Neuron (in vitro differentiated cells): Measurements from ENCODE around the gene SELENOT.
A peak's percentile ranks its signal among the peaks of the same experiment; 100 is the strongest.
"Not testable (repeated sequence)": the region's sequence is repeated elsewhere in the genome, so short reads cannot be mapped to it uniquely, and the experiment has no call there.

Experiments
- H2AFZ ChIP-seq: one replicate; pipeline ENCODE4 v1.6.1; 2013; ENCODE audit warnings: low read depth, mild to moderate bottlenecking, inconsistent platforms, low read length, moderate library complexity
- H3K27me3 ChIP-seq: one replicate; pipeline ENCODE4 v1.6.1; 2013; ENCODE audit warnings: low read length; ENCODE audit not compliant: insufficient read depth
- H3K36me3 ChIP-seq: one replicate; pipeline ENCODE4 v1.6.1; 2013; ENCODE audit warnings: low read length; ENCODE audit not compliant: insufficient read depth
- H3K4me1 ChIP-seq: one replicate; pipeline ENCODE4 v1.6.1; 2013; ENCODE audit warnings: low read length; ENCODE audit not compliant: insufficient read depth
- H3K4me3 ChIP-seq: 2 replicates; pipeline ENCODE4 v1.5.1; 2013; ENCODE audit warnings: mild to moderate bottlenecking, low read length, moderate library complexity
- H3K9me3 ChIP-seq: one replicate; pipeline ENCODE4 v1.6.1; 2013; ENCODE audit warnings: low read length

Gene SELENOT

DNA sequence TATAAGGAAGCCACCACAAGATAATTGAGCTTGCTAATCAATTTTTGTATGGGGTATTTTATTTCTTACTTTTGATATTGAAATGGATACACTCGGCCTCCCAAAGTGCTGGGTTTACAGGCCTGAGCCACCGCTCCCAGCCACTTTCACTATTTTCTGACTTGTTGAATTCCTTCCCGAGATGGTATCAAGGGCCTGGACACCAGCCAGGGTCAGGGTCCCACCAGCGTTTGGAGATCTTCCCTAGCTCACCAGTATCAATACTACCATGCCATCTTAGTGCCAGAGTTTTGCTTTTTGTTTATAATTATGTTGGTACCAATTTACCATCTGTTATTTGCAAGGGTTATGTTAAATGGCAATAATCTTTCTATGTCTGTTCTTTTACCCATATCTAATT lies 5.5 kb upstream of the SELENOT start:
- H3K36me3 ChIP-seq = peaks cover 2% of the 10 kb centered on the region

DNA sequence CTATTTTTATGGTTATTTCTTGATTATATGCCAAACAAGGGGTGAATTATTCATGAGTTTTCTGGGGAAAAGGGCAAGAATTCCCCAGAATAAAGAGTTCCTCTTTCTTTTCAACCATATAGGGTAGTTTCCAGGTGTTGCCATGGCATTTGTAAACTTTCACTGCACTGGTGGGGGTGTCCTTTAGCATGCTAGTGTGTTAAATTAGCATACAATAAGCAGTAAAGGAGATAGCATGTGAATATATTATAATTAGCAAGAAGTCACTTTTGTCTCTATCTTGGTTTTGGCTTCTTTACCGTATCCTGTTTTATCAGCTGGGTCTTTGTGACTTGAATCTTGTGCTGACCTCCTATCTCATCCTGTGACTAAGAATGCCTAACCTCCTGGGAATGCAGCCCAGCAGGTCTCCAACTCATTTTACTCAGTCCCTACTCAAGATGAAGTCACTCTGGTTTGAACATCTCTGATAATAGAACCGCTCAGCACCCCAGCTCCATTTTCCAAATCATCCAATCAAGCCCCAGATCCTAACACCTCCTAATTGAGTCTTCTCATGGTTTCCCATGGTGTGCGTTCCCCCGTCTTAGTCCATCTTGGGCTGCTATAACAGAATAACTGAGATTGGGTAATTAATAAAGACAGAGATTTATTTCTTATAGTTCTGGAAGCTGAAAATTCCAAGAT lies 3.4 kb upstream of the SELENOT start:
- H3K27me3 ChIP-seq = no peaks in the 10 kb centered on the region
- peaks cover under 1% of the 10 kb centered on the region for H3K9me3 ChIP-seq
- no peak overlapping the region for H2AFZ ChIP-seq
- peaks cover 40% of the 10 kb centered on the region for H3K4me1 ChIP-seq
- H3K4me3 ChIP-seq = no peak overlapping the region
- no peaks in the 10 kb centered on the region for H3K36me3 ChIP-seq

More for the DNA sequence above, 5.5 kb upstream of the SELENOT start:
- Histone ChIP-seq H3K4me1 (peaks cover 35% of the 10 kb centered on the region), H3K9me3 (peaks cover 3% of the 10 kb centered on the region), H2AFZ (no peak overlapping the region), H3K4me3 (no peak overlapping the region), H3K27me3 (no peaks in the 10 kb centered on the region)

DNA sequence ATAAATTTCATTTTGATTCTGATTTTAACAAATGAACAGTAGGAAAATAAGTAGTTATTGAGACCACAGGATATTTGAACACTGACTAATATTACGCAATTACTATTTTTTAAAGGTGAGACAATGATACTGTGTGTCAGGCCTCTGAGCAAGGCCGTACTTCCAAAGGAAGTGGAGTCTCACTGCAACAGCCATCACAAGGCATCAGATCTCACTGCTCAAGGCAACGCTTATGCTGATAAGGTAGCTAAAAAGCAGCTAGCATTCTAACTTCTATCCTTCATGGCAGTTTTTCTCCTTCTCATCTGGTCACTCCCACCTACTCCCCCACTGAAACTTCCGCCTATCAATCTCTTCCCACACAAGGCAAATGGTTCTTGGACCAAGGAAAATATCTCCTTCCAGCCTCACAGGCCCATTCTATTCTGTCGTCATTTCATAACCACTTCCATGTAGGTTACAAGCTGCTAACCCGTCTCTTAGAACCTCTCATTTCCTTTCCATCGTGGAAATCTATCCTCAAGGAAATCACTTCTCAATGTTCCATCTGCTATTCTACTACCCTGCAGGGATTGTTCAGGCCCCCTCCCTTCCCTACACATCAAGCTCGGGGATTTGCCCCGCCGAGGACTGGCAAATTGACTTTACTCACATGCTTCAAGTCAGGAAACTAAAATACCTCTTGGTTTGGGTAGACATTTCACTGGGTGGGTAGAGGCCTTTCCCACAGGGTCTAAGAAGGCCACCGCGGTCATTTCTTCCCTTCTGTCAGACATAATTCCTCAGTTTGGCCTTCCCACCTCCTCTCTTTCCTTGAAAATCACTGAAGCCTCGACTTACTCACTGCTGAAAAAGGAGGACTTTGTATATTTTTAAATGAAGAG lies 2.2 kb upstream of the SELENOT start:
- H2AFZ ChIP-seq, H3K9me3 ChIP-seq, H3K36me3 ChIP-seq, H3K27me3 ChIP-seq, H3K4me3 ChIP-seq: not testable (repeated sequence)
- peaks cover 45% of the 10 kb centered on the region for H3K4me1 ChIP-seq

DNA sequence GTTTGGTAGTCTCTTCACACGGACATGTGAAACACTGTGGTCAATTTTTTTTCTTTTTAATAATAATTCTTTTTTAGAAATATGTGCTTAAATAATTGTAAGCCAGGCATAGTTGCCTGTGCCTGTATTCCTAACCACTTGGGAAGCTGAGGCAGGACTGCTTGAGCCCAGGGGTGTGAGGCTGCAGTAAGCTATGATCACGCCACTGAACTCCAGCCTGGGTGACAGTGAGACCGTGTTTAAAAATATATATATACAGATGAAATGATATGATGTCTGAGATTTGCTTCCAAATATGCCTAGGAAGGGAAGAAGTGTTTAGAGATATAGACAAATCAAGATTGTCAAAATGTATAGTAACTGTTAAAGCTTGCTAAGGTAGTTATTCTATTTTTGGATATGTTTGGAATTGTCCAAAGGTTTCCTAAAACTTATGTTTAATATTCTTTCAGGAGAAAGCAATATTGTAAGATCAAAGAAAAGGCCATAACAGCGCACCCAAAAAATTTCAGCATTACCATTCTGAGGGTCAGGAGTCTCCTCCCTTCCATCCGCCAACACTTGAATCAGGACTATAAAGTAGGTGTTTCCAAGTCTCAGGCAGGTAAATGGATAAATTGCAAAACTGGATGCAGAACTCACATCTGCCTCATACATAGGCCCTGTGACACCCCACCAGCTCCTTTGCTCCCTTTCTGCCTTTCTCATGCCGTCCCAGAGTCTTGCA lies 532 bp upstream of the SELENOT start:
- Histone ChIP-seq H2AFZ (peak overlapping the region; percentile 27), H3K4me3 (peak overlapping the region; percentile 70), H3K9me3 (no peaks in the 10 kb centered on the region), H3K36me3 (peaks cover 5% of the 10 kb centered on the region), H3K4me1 (peaks cover 50% of the 10 kb centered on the region), H3K27me3 (no peaks in the 10 kb centered on the region)

DNA sequence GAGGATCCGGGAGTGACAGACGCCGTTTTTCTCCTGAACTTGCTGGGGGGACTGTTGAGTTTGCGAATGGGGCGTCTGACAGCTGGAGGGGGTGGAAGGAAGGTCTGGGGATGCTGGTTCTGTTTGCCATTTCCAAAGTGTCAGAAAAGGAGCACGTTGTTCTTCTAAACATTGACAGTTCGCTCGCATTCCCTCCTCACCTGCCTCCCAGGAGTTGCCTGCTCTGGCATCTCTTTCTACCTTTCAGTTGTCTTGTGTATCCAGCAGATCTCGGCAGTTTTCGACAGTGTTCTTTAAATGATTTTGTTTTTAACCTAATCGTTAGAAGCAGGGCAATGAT lies 829 bp downstream of the SELENOT start:
- Histone ChIP-seq H2AFZ (peak overlapping the region; percentile 8), H3K4me1 (peaks cover 52% of the 10 kb centered on the region), H3K27me3 (no peaks in the 10 kb centered on the region), H3K36me3 (peaks cover 5% of the 10 kb centered on the region), H3K9me3 (no peaks in the 10 kb centered on the region), H3K4me3 (peak overlapping the region; percentile 70)

DNA sequence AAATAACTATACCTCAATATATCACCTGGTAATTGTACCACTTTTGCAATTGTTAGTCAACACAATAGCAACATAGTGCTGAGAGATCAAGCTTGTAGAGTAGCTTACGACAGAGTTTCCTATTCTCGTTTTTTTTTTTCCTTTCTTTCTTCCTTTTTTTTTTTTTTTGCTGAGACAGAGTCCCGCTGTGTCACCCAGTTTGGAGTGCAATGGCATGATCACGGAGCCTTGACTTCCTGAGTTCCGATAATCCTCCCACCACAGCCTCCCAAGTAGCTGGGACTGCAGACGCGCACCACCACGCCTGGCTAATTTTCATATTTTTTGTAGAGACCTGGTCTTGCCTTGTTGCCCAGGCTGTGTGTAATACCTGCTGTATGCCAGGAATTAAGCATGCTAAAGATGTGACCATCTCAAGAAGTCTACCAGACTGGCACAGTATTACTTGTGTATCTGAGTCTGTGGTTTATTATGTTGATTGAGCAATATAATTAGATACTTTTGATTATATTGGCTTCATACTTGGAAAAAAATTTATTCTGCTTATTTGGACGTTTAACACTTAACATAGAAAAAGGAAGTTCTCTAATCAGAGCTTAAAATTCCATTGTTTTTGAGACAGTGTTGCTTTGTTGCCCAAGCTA lies 3.0 kb downstream of the SELENOT start:
- peaks cover 31% of the 10 kb centered on the region for H3K4me1 ChIP-seq
- no peak overlapping the region for H2AFZ ChIP-seq
- H3K27me3 ChIP-seq = no peaks in the 10 kb centered on the region
- H3K9me3 ChIP-seq = no peaks in the 10 kb centered on the region
- peaks cover 7% of the 10 kb centered on the region for H3K36me3 ChIP-seq
- H3K4me3 ChIP-seq = no peak overlapping the region

DNA sequence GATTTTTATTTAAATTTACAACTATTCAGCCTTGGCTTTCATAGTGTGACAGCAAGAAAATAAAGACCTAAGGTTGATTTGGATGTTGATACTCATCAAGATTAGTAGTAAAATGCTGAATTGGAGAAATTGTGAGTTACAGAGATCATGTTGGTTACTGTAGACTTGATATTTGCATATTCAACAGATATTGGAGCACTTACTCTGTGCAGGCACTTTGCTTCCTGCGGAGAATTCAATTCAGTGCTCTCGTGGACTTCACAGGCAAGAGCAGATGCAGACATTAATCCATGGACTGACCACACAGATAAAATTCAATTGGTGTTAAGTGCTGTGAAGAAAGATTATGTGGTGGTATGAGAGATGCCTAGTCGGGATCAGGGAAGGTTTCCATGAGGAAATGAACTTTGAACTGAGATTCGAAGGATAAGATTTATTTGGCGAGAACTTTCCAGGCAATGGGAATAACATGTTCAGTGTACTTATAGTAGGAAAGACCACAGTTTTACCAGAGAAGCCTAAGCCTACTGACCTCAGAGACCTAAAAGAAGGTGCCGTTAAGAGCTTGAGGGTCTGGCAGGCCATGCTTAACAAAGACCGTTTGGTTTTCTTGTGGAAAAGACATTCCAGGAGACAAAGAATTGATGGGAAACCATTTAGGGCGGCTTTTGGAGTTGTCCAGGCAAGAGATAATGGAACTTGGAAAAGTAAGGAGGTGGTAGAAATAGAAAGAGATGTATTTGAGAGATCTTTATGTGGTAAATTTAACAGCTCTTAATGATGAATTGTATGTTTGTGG lies 4.3 kb downstream of the SELENOT start:
- H3K27me3 ChIP-seq = no peaks in the 10 kb centered on the region
- peaks cover 4% of the 10 kb centered on the region for H3K9me3 ChIP-seq
- H3K4me3 ChIP-seq = no peak overlapping the region
- H2AFZ ChIP-seq = no peak overlapping the region
- H3K4me1 ChIP-seq = peaks cover 19% of the 10 kb centered on the region
- peaks cover 15% of the 10 kb centered on the region for H3K36me3 ChIP-seq

DNA sequence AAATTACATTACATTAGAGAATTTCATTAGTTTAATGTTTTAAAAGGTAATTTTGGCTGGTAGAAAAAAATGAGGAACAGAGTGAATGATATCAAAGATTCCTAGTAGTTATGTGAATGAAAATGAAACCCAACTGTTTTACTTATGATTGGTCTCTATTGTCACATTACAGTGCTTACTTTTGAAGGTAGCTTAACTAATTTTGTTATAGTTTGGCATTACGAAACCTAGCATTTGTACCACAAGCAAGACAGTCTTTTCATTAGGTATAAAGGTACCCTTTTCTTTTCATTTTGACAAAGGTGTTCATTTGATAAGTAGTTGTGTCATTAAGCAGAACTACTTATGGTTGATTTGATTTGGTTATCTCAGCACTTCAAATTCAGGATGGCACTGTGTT lies 6.9 kb downstream of the SELENOT start:
- H3K4me1 ChIP-seq = peaks cover 13% of the 10 kb centered on the region
- no peak overlapping the region for H2AFZ ChIP-seq
- H3K9me3 ChIP-seq = peaks cover 8% of the 10 kb centered on the region
- H3K4me3 ChIP-seq = no peak overlapping the region
- peaks cover 18% of the 10 kb centered on the region for H3K36me3 ChIP-seq
- no peaks in the 10 kb centered on the region for H3K27me3 ChIP-seq

DNA sequence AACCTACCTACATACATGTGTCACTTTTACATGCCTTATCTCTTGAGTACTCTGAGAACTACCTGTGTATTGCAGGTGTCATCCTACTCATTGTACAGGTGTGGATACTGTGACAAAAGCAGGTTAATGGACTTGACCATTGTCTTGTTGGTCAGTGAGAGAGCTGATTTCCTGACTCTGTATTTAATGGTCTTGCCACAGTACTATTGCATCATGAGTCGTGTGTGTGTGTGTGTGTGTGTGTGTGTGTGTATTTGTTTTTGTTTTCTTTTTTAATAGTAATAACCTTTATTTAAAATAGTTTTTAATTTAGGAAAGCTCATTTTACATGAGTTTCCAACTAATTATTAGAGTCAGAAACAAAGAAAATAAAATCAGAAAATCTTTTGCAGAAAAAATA lies 7.7 kb downstream of the SELENOT start:
- Histone ChIP-seq H3K9me3 (peaks cover 8% of the 10 kb centered on the region), H3K36me3 (peaks cover 18% of the 10 kb centered on the region), H3K4me3 (no peak overlapping the region), H3K4me1 (peaks cover 8% of the 10 kb centered on the region), H3K27me3 (no peaks in the 10 kb centered on the region), H2AFZ (no peak overlapping the region)

DNA sequence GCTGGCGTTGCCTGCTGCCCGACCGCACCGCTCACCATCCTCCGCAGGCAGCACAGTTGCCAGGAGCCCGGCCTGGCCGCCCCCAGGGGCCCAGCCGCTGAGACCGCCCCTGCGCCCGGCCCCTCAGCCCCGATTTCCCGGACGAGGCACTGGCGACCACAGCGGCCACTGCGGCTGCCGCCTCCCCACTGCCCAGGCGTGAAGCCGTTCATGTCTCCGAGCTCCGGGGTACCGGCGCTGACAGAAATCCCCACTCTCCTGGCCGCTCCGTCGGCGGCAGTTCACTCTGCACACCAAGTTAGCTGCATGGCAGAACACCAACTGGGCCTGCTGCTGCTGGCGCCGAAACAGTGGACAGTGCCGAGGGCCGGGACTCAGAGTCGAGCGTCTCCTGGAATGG lies 8.5 kb downstream of the SELENOT start:
- Histone ChIP-seq H3K36me3 (peaks cover 15% of the 10 kb centered on the region), H2AFZ (no peak overlapping the region), H3K4me1 (peaks cover 8% of the 10 kb centered on the region), H3K27me3 (no peaks in the 10 kb centered on the region), H3K4me3 (no peak overlapping the region), H3K9me3 (peaks cover 9% of the 10 kb centered on the region)

DNA sequence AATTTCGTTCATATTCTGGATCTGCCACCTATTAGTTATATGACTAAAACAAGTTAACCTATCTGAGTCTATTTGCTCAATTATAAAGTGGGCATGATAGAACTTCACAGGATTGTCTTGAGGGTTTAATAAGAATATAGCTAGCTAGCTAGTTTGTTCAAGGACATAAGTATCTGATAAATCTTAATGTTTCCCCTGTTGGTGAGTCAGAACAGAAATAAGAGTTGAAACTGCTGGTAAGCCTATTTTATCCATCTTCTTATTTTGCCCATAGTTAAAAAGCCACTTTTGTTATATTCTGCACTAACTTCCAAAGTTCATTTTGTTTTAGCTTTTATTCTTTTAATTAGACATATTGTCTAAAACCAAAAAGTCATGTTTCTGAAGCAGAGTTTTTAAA lies 9.4 kb downstream of the SELENOT start:
- H3K4me3 ChIP-seq = no peak overlapping the region
- no peaks in the 10 kb centered on the region for H3K27me3 ChIP-seq
- H3K9me3 ChIP-seq = peaks cover 12% of the 10 kb centered on the region
- H3K36me3 ChIP-seq = peaks cover 12% of the 10 kb centered on the region
- peaks cover 4% of the 10 kb centered on the region for H3K4me1 ChIP-seq
- H2AFZ ChIP-seq = no peak overlapping the region

DNA sequence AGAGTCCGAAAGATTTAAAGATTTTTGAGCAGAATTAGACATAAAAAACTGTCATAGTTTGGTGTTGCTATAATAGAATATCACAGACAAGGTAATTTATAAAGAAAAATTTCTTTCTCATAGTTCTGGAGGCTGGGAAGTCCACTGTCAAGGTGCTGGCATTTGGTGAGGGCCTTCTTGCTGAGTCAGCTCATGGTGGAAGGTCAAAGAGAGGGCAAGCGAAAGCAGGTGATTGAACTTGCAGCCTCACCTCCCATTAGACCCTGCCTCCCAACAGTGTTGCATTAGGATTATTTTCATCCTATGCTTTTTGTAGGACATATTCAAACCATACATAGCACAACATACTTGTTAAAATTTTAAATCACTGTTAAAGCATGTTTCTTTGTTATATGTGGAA lies 9.9 kb downstream of the SELENOT start:
- H3K36me3 ChIP-seq = peaks cover 12% of the 10 kb centered on the region
- H3K4me1 ChIP-seq = no peaks in the 10 kb centered on the region
- peaks cover 12% of the 10 kb centered on the region for H3K9me3 ChIP-seq
- no peaks in the 10 kb centered on the region for H3K27me3 ChIP-seq
- H3K4me3 ChIP-seq = no peak overlapping the region
- H2AFZ ChIP-seq = no peak overlapping the region
